HEK293 (cell line): ENCODE results near the gene CKS1B.
A peak's percentile ranks its signal among the peaks of the same experiment; 100 is the strongest.

Experiments
- CTCF ChIA-PET: fragments of 350-600 bp; formaldehyde crosslinking; extraction: SDS; loops from one replicate; lab custom pipeline; 2021; ENCODE audit warnings: antibody characterized with exemption; lab: Yijun Ruan, JAX
- POLR2A ChIA-PET: fragments of 300-600 bp; formaldehyde crosslinking; extraction: SDS; loops from one replicate; lab custom pipeline; 2020; ENCODE audit warnings: antibody characterized with exemption, inconsistent platforms; lab: Yijun Ruan, JAX
- H3K27ac ChIP-seq: fragments of 200-500 bp; sonication (Bioruptor generic); 2 replicates; pipeline ENCODE4 v1.5.1; 2014; ENCODE audit warnings: low read depth, low read length, control low read depth, inconsistent platforms; ENCODE audit errors: extremely low read depth
- H3K36me3 ChIP-seq, 2 experiments: fragments of 200-500 bp in 1 of 2; sonication (Bioruptor generic) in 1 of 2; 1 replicate in 1 of 2; 2 replicates in 1 of 2; pipeline ENCODE4 v1.5.1; 2014 to 2017; ENCODE audit warnings: inconsistent platforms in 2 of 2, low read length in 2 of 2; ENCODE audit not compliant: control insufficient read depth in 2 of 2, insufficient read depth in 1 of 2
- H3K4me1 ChIP-seq: fragments of 200-500 bp; sonication (Bioruptor generic); 2 replicates; pipeline ENCODE4 v1.5.1; 2014; ENCODE audit warnings: mild to moderate bottlenecking, low read length, inconsistent platforms; ENCODE audit not compliant: control insufficient read depth, insufficient read depth
- H3K4me3 ChIP-seq: 2 replicates; pipeline ENCODE4 v1.5.1; 2011; ENCODE audit warnings: low read depth, mild to moderate bottlenecking, control low read depth, low read length, moderate library complexity
- H3K9me3 ChIP-seq: fragments of 200-500 bp; sonication (Bioruptor generic); 2 replicates; pipeline ENCODE4 v1.5.1; 2014; ENCODE audit warnings: low read depth, low read length, inconsistent platforms; ENCODE audit not compliant: control insufficient read depth, insufficient read depth
- CTCF ChIP-seq: fragments of 450-650 bp; formaldehyde crosslinking; IDR thresholded peaks from 2 replicates; pipeline ENCODE4 v1.5.1; 2016; ENCODE audit warnings: missing biosample characterization, missing genetic modification characterization
- GLIS1 ChIP-seq: fragments of 450-650 bp; formaldehyde crosslinking; IDR thresholded peaks from 2 replicates; pipeline ENCODE4 v1.5.1; 2016; ENCODE audit warnings: missing biosample characterization, missing genetic modification characterization
- GLIS2 ChIP-seq: fragments of 450-650 bp; formaldehyde crosslinking; IDR thresholded peaks from 2 replicates; pipeline ENCODE4 v1.5.1; 2016; ENCODE audit warnings: missing biosample characterization, missing genetic modification characterization
- HIC1 ChIP-seq: fragments of 450-650 bp; formaldehyde crosslinking; IDR thresholded peaks from 2 replicates; pipeline ENCODE4 v1.5.1; 2016; ENCODE audit warnings: missing biosample characterization, missing genetic modification characterization
- KLF1 ChIP-seq: fragments of 450-650 bp; formaldehyde crosslinking; IDR thresholded peaks from 2 replicates; pipeline ENCODE4 v1.5.1; 2016; ENCODE audit warnings: missing biosample characterization, missing genetic modification characterization
- KLF17 ChIP-seq: fragments of 450-650 bp; formaldehyde crosslinking; IDR thresholded peaks from 2 replicates; pipeline ENCODE4 v1.5.1; 2016; ENCODE audit warnings: missing biosample characterization, missing genetic modification characterization
- PRDM10 ChIP-seq: fragments of 450-650 bp; formaldehyde crosslinking; IDR thresholded peaks from 2 replicates; pipeline ENCODE4 v1.5.1; 2016; ENCODE audit warnings: missing biosample characterization, missing genetic modification characterization
- REPIN1 ChIP-seq: fragments of 450-650 bp; formaldehyde crosslinking; IDR thresholded peaks from 2 replicates; pipeline ENCODE4 v1.5.1; 2017; ENCODE audit warnings: missing biosample characterization, missing genetic modification characterization, low read depth
- SP7 ChIP-seq: fragments of 450-650 bp; formaldehyde crosslinking; IDR thresholded peaks from 2 replicates; pipeline ENCODE4 v1.5.1; 2016; ENCODE audit warnings: missing biosample characterization, missing genetic modification characterization
- ZBTB48 ChIP-seq: fragments of 450-650 bp; formaldehyde crosslinking; IDR thresholded peaks from 2 replicates; pipeline ENCODE4 v1.5.1; 2016; ENCODE audit warnings: missing biosample characterization, missing genetic modification characterization
- ZBTB8A ChIP-seq: fragments of 450-650 bp; formaldehyde crosslinking; IDR thresholded peaks from 2 replicates; pipeline ENCODE4 v1.5.1; 2016; ENCODE audit warnings: missing biosample characterization, missing genetic modification characterization
- ZEB2 ChIP-seq: fragments of 450-650 bp; formaldehyde crosslinking; IDR thresholded peaks from 2 replicates; pipeline ENCODE4 v1.5.1; 2016; ENCODE audit warnings: missing biosample characterization, missing genetic modification characterization
- ZNF26 ChIP-seq: fragments of 450-650 bp; formaldehyde crosslinking; IDR thresholded peaks from 2 replicates; pipeline ENCODE4 v1.5.1; 2016; ENCODE audit warnings: missing biosample characterization, missing genetic modification characterization
- ZNF266 ChIP-seq: fragments of 450-650 bp; formaldehyde crosslinking; IDR thresholded peaks from 2 replicates; pipeline ENCODE4 v1.5.1; 2016; ENCODE audit warnings: missing biosample characterization, missing genetic modification characterization, low read depth
- ZNF274 ChIP-seq, 2 experiments: fragments of 200-500 bp in 1 of 2; fragments of 450-650 bp in 1 of 2; sonication (Bioruptor generic) in 1 of 2; formaldehyde crosslinking in 1 of 2; IDR thresholded peaks; 2 replicates each; pipeline versions ENCODE4 v1.5.1 to v1.6.1; 2014 to 2016; ENCODE audit warnings: borderline replicate concordance in 1 of 2, inconsistent platforms in 1 of 2, low read length in 1 of 2, missing biosample characterization in 1 of 2, missing genetic modification characterization in 1 of 2
- ZNF350 ChIP-seq: fragments of 450-650 bp; formaldehyde crosslinking; IDR thresholded peaks from 2 replicates; pipeline ENCODE4 v1.5.0; 2017; ENCODE audit warnings: missing biosample characterization, mild to moderate bottlenecking, missing genetic modification characterization
- ZNF449 ChIP-seq: fragments of 450-650 bp; formaldehyde crosslinking; IDR thresholded peaks from 2 replicates; pipeline ENCODE4 v1.5.1; 2017; ENCODE audit warnings: missing biosample characterization, mild to moderate bottlenecking, missing genetic modification characterization, moderate library complexity
- ZNF621 ChIP-seq: fragments of 450-650 bp; formaldehyde crosslinking; IDR thresholded peaks from 2 replicates; pipeline ENCODE4 v1.5.1; 2017; ENCODE audit warnings: missing biosample characterization, missing genetic modification characterization
- ZNF692 ChIP-seq: fragments of 450-650 bp; formaldehyde crosslinking; IDR thresholded peaks from 2 replicates; pipeline ENCODE4 v1.5.1; 2016; ENCODE audit warnings: missing biosample characterization, missing genetic modification characterization
- ZXDB ChIP-seq: fragments of 450-650 bp; formaldehyde crosslinking; IDR thresholded peaks from 2 replicates; pipeline ENCODE4 v1.5.1; 2016; ENCODE audit warnings: missing biosample characterization, missing genetic modification characterization

Gene CKS1B

GRCh38 chr1:154943649-154944400 is 30.7 kb upstream of the CKS1B start (continued):
- TF ChIP-seq CTCF (tag by site-specific recombination) (peak; percentile 82), ZXDB (tag by site-specific recombination) (no peak), GLIS2 (tag by site-specific recombination) (no peak), ZEB2 (0 out of 2 replicates have a peak, but pooled peaks have one; percentile 18), ZNF350 (tag by site-specific recombination) (no peak), KLF17 (tag by site-specific recombination) (peak; percentile 51; the same call in 1 of the 2 replicates), KLF1 (0 out of 2 replicates have a peak, but pooled peaks have one; percentile 7), SP7 (tag by site-specific recombination) (0 out of 2 replicates have a peak, but pooled peaks have one; percentile 30), ZNF266 (tag by site-specific recombination) (no peak), ZBTB8A (tag by site-specific recombination) (no peak), ZNF692 (0 out of 2 replicates have a peak, but pooled peaks have one; percentile 39), ZNF26 (tag by site-specific recombination) (no peak), ZNF449 (tag by site-specific recombination) (no peak), ZNF274 (IDR thresholded peaks at IDR 0.05; ENCODE audit: low read length) (no peak), ZNF274 (tag by site-specific recombination; IDR thresholded peaks at IDR 0.05; ENCODE audit: borderline replicate concordance) (no peak), REPIN1 (tag by site-specific recombination) (no peak), ZNF621 (tag by site-specific recombination) (no peak), ZBTB48 (tag by site-specific recombination) (no peak)

- Histone ChIP-seq H3K36me3 (peaks cover 0 to 20% of the 10 kb centered on the region in 2 experiments; a peak in 1 of 3 replicates), H3K4me3 (no peak overlapping the region), H3K27ac (no peak overlapping the region), H3K9me3 (no peaks in the 10 kb centered on the region), H3K4me1 (no peaks in the 10 kb centered on the region)
- POLR2A ChIA-PET: no interaction called here
- CTCF ChIA-PET: interaction anchor here (0.6 to 1.6 kb wide), 18 partner anchors 22 to 1822 kb away, joined by 3 to 7 read pairs (median 4); no protein-coding TSS in a partner anchor
- TF ChIP-seq PRDM10: peak; percentile 52; the same call in 1 of the 2 replicates
- no peak for TF ChIP-seq HIC1 (tag by site-specific recombination)
- no peak for TF ChIP-seq GLIS1
Observed at GRCh38 chr1:154944401-154945159, 29.9 kb upstream of the CKS1B start.
